ENCODE data around the gene CTBP1.

GRCh38 chr4:1226598-1226997 is 22.3 kb downstream of the CTBP1 start:
- no peak for TF ChIP-seq CTCF (IDR thresholded peaks at IDR 0.05; ENCODE audit: insufficient read depth, low read length)
- no peak for TF ChIP-seq REST (IDR thresholded peaks at IDR 0.05; ENCODE audit: insufficient replicate concordance, low read depth)
